OCI-LY7 (cell line): ENCODE measurements around the gene ATP6V0E1.

Experiments
- CTCF ChIP-seq: fragments of 200-600 bp; sonication (generic); conservative IDR thresholded peaks from 2 replicates; pipeline ENCODE4 v1.5.1; 2014; ENCODE audit warnings: mild to moderate bottlenecking, antibody characterized with exemption, low read length, moderate library complexity, mixed read lengths
- EZH2phosphoT487 ChIP-seq: fragments of 200-600 bp; sonication (generic); IDR thresholded peaks from 2 replicates; pipeline ENCODE4 v1.6.1; 2018; ENCODE audit warnings: low read depth, borderline replicate concordance, mild to moderate bottlenecking, mixed run types, antibody characterized with exemption, low read length, moderate library complexity, mixed read lengths

GRCh38 chr5:172951371-172952033 lies 32.1 kb upstream of the ATP6V0E1 start:
- TF ChIP-seq CTCF (no peak), EZH2phosphoT487 (no peak)
